Neuronal stem cell (in vitro differentiated cells): ENCODE data around the gene DPP6.

ENCODE experiments used
- DNase-seq: peaks from one replicate; pipeline ENCODE4 v3.0.0-alpha.2; 2013; ENCODE audit warnings: low spot score
- H2AFZ ChIP-seq: one replicate; pipeline ENCODE4 v1.6.1; 2013; ENCODE audit warnings: mild to moderate bottlenecking, low read length, inconsistent platforms
- H2AK5ac ChIP-seq: 2 replicates; pipeline ENCODE4 v1.6.1; 2013; ENCODE audit warnings: low read depth, mild to moderate bottlenecking, inconsistent platforms, low read length, moderate library complexity, mixed read lengths
- H2BK120ac ChIP-seq: 2 replicates; pipeline ENCODE4 v1.6.1; 2013; ENCODE audit warnings: low read depth, mild to moderate bottlenecking, inconsistent platforms, low read length, moderate library complexity, mixed read lengths
- H2BK12ac ChIP-seq: one replicate; pipeline ENCODE4 v1.6.1; 2013; ENCODE audit warnings: low read length, inconsistent platforms
- H2BK15ac ChIP-seq: 2 replicates; pipeline ENCODE4 v1.6.1; 2013; ENCODE audit warnings: mild to moderate bottlenecking, low read length, inconsistent platforms, mixed read lengths
- H2BK5ac ChIP-seq: one replicate; pipeline ENCODE4 v1.6.1; 2013; ENCODE audit warnings: inconsistent platforms, mild to moderate bottlenecking, low read length, moderate library complexity
- H3K14ac ChIP-seq: one replicate; pipeline ENCODE4 v1.6.1; 2013; ENCODE audit warnings: low read length, inconsistent platforms
- H3K18ac ChIP-seq: 2 replicates; pipeline ENCODE4 v1.6.1; 2013; ENCODE audit warnings: low read length, inconsistent platforms
- H3K23ac ChIP-seq: 2 replicates; pipeline ENCODE4 v1.6.1; 2013; ENCODE audit warnings: low read depth, mild to moderate bottlenecking, mixed read lengths, low read length, inconsistent platforms; ENCODE audit not compliant: poor library complexity
- H3K27ac ChIP-seq: replicated peaks from 3 replicates; pipeline ENCODE4 v1.5.1; 2013; ENCODE audit warnings: low read length, inconsistent platforms
- H3K27me3 ChIP-seq, 3 experiments: 2 replicates each; pipeline ENCODE4 v1.6.1; 2013; ENCODE audit warnings: low read length in 3 of 3, mild to moderate bottlenecking in 2 of 3, inconsistent platforms in 1 of 3, low read depth in 1 of 3, mixed read lengths in 1 of 3, moderate library complexity in 1 of 3; ENCODE audit not compliant: control insufficient read depth in 3 of 3, insufficient read depth in 3 of 3
- H3K36me3 ChIP-seq, 2 donors: replicated peaks in 1 of 2; 2 replicates each; pipeline ENCODE4 v1.6.1; 2013; ENCODE audit warnings: low read length in 2 of 2; ENCODE audit not compliant: control insufficient read depth in 2 of 2, insufficient read depth in 2 of 2
- H3K4ac ChIP-seq: 2 replicates; pipeline ENCODE4 v1.6.1; 2013; ENCODE audit warnings: inconsistent platforms, mild to moderate bottlenecking, low read length, moderate library complexity
- H3K4me1 ChIP-seq, 2 donors: 1 replicate in 1 of 2; 2 replicates in 1 of 2; pipeline ENCODE4 v1.6.1; 2013; ENCODE audit warnings: low read length in 2 of 2, low read depth in 1 of 2; ENCODE audit not compliant: control insufficient read depth in 2 of 2, insufficient read depth in 1 of 2
- H3K4me2 ChIP-seq: one replicate; pipeline ENCODE4 v1.6.1; 2013; ENCODE audit warnings: mild to moderate bottlenecking, low read length, inconsistent platforms; ENCODE audit not compliant: insufficient read depth, poor library complexity, severe bottlenecking
- H3K4me3 ChIP-seq, 2 donors: 2 replicates each; pipeline ENCODE4 v1.5.1; 2013; ENCODE audit warnings: low read length in 2 of 2, mild to moderate bottlenecking in 2 of 2, inconsistent platforms in 1 of 2, moderate library complexity in 1 of 2
- H3K79me1 ChIP-seq: one replicate; pipeline ENCODE4 v1.6.1; 2013; ENCODE audit warnings: low read depth, mild to moderate bottlenecking, inconsistent platforms, low read length, moderate library complexity
- H3K9ac ChIP-seq: one replicate; pipeline ENCODE4 v1.6.1; 2013; ENCODE audit warnings: mild to moderate bottlenecking, low read depth, low read length, inconsistent platforms; ENCODE audit not compliant: poor library complexity
- H3K9me3 ChIP-seq, 2 donors: replicated peaks in 1 of 2; 2 replicates each; pipeline versions ENCODE3 to v1.6.1; 2013; ENCODE audit warnings: low read length in 2 of 2, mild to moderate bottlenecking in 2 of 2, inconsistent platforms in 1 of 2, low read depth in 1 of 2, mixed read lengths in 1 of 2, moderate library complexity in 1 of 2; ENCODE audit not compliant: control insufficient read depth in 2 of 2, insufficient read depth in 1 of 2
- H4K8ac ChIP-seq: one replicate; pipeline ENCODE4 v1.6.1; 2013; ENCODE audit warnings: low read depth, mild to moderate bottlenecking, inconsistent platforms, low read length, moderate library complexity
- H4K91ac ChIP-seq: one replicate; pipeline ENCODE4 v1.6.1; 2013; ENCODE audit warnings: low read length, low read depth, mild to moderate bottlenecking, inconsistent platforms; ENCODE audit not compliant: poor library complexity
- WGBS, 2 donors: extraction: QIAGEN DNeasy Blood & Tissue Kit; methylation state at CpG; one replicate each; pipeline ENCODE4 v1.1.7; 2013; ENCODE audit warnings: missing lambda C conversion rate in 2 of 2, mixed read lengths in 1 of 2; ENCODE audit not compliant: insufficient read length in 2 of 2, insufficient replicate concordance in 1 of 2; ENCODE audit errors: extremely low coverage in 2 of 2; 5-methylcytosine and 5-hydroxymethylcytosine counted together

Gene DPP6

GRCh38 chr7:154451480-154452457 lies 399.6 kb downstream of the DPP6 start:
- no peak overlapping the region for H2BK15ac ChIP-seq
- H2BK12ac ChIP-seq: no peak overlapping the region
- H3K14ac ChIP-seq: no peak overlapping the region
- H3K9me3 ChIP-seq: no peaks in the 10 kb centered on the region
- peak; percentile 67 for DNase-seq
- H3K4me2 ChIP-seq: peak overlapping the region; percentile 29
- H2BK120ac ChIP-seq: no peak overlapping the region
- H4K91ac ChIP-seq: no peak overlapping the region
- no peak overlapping the region for H3K9ac ChIP-seq
- no peak overlapping the region for H2AK5ac ChIP-seq
- H4K8ac ChIP-seq: no peak overlapping the region
- no peaks in the 10 kb centered on the region for H3K27me3 ChIP-seq
- peak overlapping the region; percentile 87 for H3K27ac ChIP-seq
- H3K4me1 ChIP-seq: peaks cover 0 to 18% of the 10 kb centered on the region in 2 donors
- peak overlapping the region; percentile 50 for H3K18ac ChIP-seq
- H3K4me3 ChIP-seq: no peak overlapping the region
- no peaks in the 10 kb centered on the region for H3K79me1 ChIP-seq
- no CpG with 5 or more reads among the region's 15 CpGs for WGBS, 2 donors
- H2AFZ ChIP-seq: no peak overlapping the region
- H3K23ac ChIP-seq: no peak overlapping the region
- H2BK5ac ChIP-seq: no peak overlapping the region
- H3K4ac ChIP-seq: no peak overlapping the region
- H3K36me3 ChIP-seq: no peaks in the 10 kb centered on the region

DNA sequence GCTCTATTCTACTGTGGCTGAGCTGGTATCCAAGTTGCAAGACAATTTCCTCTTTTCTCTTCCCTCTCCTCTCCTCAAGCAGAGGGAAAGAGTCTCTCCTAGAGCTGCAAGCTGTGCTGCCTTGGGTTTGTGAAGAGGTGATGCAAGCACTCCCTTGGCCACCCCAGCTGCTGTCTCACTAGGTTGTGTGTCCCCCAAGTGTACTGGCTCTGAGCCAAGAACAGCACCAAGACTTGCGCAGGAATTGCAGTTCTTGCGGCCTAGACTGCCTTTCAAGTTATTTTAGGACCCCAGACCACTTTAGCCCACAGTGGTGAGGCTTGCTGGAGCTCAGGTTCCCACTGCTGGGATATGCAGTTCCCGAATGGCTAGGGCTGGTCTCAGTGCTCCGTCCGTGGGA lies 411.6 kb downstream of the DPP6 start:
- Histone ChIP-seq H3K79me1 (no peaks in the 10 kb centered on the region), H3K27ac (no peak overlapping the region), H3K4me3 (no peak overlapping the region), H3K36me3 (no peaks in the 10 kb centered on the region), H2BK15ac (no peak overlapping the region), H3K9me3 (no peaks in the 10 kb centered on the region), H3K23ac (no peak overlapping the region), H2AFZ (no peak overlapping the region), H3K18ac (peak overlapping the region; percentile 40), H3K4me1 (no peaks in the 10 kb centered on the region), H2BK5ac (no peak overlapping the region), H4K8ac (no peak overlapping the region), H2AK5ac (no peak overlapping the region), H2BK120ac (no peak overlapping the region), H4K91ac (no peak overlapping the region), H3K4ac (no peak overlapping the region), H3K4me2 (no peak overlapping the region), H3K9ac (no peak overlapping the region), H3K14ac (no peak overlapping the region), H3K27me3 (no peaks in the 10 kb centered on the region), H2BK12ac (no peak overlapping the region)
- WGBS, 2 donors: no CpG with 5 or more reads among the region's 5 CpGs
- no peak for DNase-seq

DNA sequence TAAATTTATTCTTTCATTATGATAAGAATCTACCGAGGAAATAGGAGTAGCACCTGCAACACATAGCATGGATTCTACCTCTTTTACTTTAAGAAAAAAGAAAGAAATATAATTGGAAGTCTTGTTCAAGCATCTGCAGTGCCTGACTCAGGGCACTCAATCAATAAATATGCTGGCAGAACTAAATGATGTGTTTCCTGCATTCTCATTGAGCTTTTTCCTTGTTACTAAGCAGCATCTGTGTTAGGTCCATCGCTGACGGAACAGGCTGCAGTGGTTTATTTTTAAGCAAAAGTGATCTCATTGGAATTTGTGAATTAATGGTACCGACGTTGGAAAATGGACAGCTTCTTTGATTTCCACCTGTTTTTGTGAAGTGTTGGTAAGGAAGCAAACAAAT lies 417.5 kb downstream of the DPP6 start:
- H2BK15ac ChIP-seq: no peak overlapping the region
- no peaks in the 10 kb centered on the region for H3K79me1 ChIP-seq
- no peak overlapping the region for H3K4ac ChIP-seq
- H2AK5ac ChIP-seq: no peak overlapping the region
- no peak overlapping the region for H2BK120ac ChIP-seq
- no peaks in the 10 kb centered on the region for H3K9me3 ChIP-seq
- H4K8ac ChIP-seq: no peak overlapping the region
- H2BK5ac ChIP-seq: no peak overlapping the region
- no peak overlapping the region for H3K4me2 ChIP-seq
- no peak overlapping the region for H3K14ac ChIP-seq
- no peak overlapping the region for H3K23ac ChIP-seq
- H3K4me3 ChIP-seq: no peak overlapping the region
- H4K91ac ChIP-seq: no peak overlapping the region
- H3K4me1 ChIP-seq: no peaks in the 10 kb centered on the region
- H3K27me3 ChIP-seq: no peaks in the 10 kb centered on the region
- no peak overlapping the region for H2BK12ac ChIP-seq
- no CpG with 5 or more reads among the region's 5 CpGs for WGBS, 2 donors
- no peak for DNase-seq
- no peak overlapping the region for H3K18ac ChIP-seq
- no peak overlapping the region for H2AFZ ChIP-seq
- H3K36me3 ChIP-seq: no peaks in the 10 kb centered on the region
- H3K9ac ChIP-seq: no peak overlapping the region
- no peak overlapping the region for H3K27ac ChIP-seq

DNA sequence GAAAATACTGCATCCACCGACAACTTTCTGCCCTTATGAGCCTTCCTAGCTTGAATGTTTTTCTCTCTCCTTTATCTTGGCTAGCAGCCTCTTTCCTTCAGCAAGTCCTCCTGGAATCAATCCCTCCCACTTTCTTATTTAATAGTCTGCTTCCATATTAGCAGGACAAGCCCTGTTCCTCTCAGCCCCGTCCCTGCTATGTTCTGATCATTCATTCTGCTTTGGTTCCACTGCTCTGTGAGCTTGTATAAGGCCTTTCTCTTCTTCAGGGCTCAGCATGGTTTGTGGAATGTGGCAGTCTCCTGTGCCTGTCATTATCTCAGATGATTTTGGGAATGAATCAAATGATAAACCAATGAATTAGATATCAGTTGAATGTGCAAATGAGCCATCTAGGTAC lies 420.1 kb downstream of the DPP6 start:
- H3K14ac ChIP-seq: no peak overlapping the region
- H2BK12ac ChIP-seq: no peak overlapping the region
- H3K4me3 ChIP-seq: no peak overlapping the region
- H3K4ac ChIP-seq: no peak overlapping the region
- DNase-seq: no peak
- no peak overlapping the region for H2BK15ac ChIP-seq
- H3K9me3 ChIP-seq: no peaks in the 10 kb centered on the region
- no peak overlapping the region for H2AFZ ChIP-seq
- no peak overlapping the region for H3K27ac ChIP-seq
- no peak overlapping the region for H3K18ac ChIP-seq
- no peaks in the 10 kb centered on the region for H3K27me3 ChIP-seq
- H3K79me1 ChIP-seq: no peaks in the 10 kb centered on the region
- H2BK120ac ChIP-seq: no peak overlapping the region
- peaks cover 0 to 11% of the 10 kb centered on the region in 2 donors for H3K4me1 ChIP-seq
- no peak overlapping the region for H3K9ac ChIP-seq
- no peak overlapping the region for H4K8ac ChIP-seq
- H4K91ac ChIP-seq: no peak overlapping the region
- H3K36me3 ChIP-seq: no peaks in the 10 kb centered on the region
- H2BK5ac ChIP-seq: no peak overlapping the region
- H3K4me2 ChIP-seq: no peak overlapping the region
- H3K23ac ChIP-seq: no peak overlapping the region
- WGBS, 2 donors: no CpG with 5 or more reads among the region's 2 CpGs
- H2AK5ac ChIP-seq: no peak overlapping the region
